B cell (primary cell): Measurements from ENCODE around the gene CRYAA.
"Not testable (repeated sequence)": the region's sequence is repeated elsewhere in the genome, so short reads cannot be mapped to it uniquely, and the experiment has no call there.

ENCODE experiments used
- CTCF ChIP-seq: fragments of 200-600 bp; IDR thresholded peaks from one replicate; pipeline ENCODE4 v1.8.0; 2022; ENCODE audit warnings: antibody characterized with exemption, mild to moderate bottlenecking
- EZH2 ChIP-seq: IDR thresholded peaks from 2 replicates; pipeline ENCODE4 v1.6.1; 2012; ENCODE audit warnings: borderline replicate concordance, low read depth, mild to moderate bottlenecking, moderate library complexity, low read length; ENCODE audit not compliant: insufficient read depth, poor library complexity, severe bottlenecking

DNA sequence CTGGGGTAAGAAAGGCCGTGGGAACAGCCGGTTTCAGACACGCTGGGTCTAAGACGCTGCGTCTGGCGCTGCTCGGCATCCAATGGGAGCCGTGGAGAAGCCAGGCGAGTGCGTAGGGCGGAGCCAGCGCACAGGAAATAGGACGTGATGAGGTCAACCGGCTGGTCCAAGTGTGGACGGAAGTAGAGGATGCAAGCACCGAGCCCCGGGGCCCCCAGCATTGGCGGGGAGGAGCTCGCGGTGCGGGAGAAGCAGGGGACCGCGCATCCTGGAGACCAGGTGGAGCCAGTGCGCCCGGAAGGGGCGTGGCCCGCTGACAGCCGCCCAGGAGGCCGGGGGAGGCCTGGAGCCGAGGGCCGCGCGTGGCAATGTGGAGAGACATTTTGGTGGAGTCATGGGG lies 15.2 kb upstream of the CRYAA start:
- TF ChIP-seq CTCF, EZH2: not testable (repeated sequence)
